GM19239 (cell line): ENCODE results near the gene COQ3.

ENCODE experiments used
- DNase-seq: peaks from one replicate; pipeline ENCODE4 v3.0.0; 2011; ENCODE audit warnings: low spot score; ENCODE audit not compliant: insufficient read length
- FAIRE-seq: peaks from 2 replicates; lab custom pipeline; 2011; peaks lifted over from hg19 to GRCh38; lab: Jason Lieb, UNC

Gene COQ3

GRCh38 chr6:99390896-99391295 lies 3.1 kb downstream of the COQ3 start:
- no peak for FAIRE-seq
- DNase-seq = no peak

GRCh38 chr6:99384507-99384906 lies 9.5 kb downstream of the COQ3 start:
- DNase-seq (no peak), FAIRE-seq (no peak)

GRCh38 chr6:99378636-99379035 lies 15.4 kb downstream of the COQ3 start:
- DNase-seq = no peak
- FAIRE-seq = no peak

- FAIRE-seq (no peak), DNase-seq (no peak)
Measured at GRCh38 chr6:99369533-99369932, 24.5 kb downstream of the COQ3 start.

- DNase-seq (no peak), FAIRE-seq (no peak)
Measured at GRCh38 chr6:99366852-99367251, 27.1 kb downstream of the COQ3 start.

- DNase-seq (no peak), FAIRE-seq (peak; percentile 53)
Measured at GRCh38 chr6:99364026-99364425, 30.0 kb downstream of the COQ3 start.

- FAIRE-seq = no peak
Measured at GRCh38 chr6:99362678-99363268, 31.2 kb downstream of the COQ3 start.

GRCh38 chr6:99359800-99360199 lies 34.2 kb downstream of the COQ3 start:
- DNase-seq = no peak
- FAIRE-seq = no peak

More at GRCh38 chr6:99362678-99363268, 31.2 kb downstream of the COQ3 start:
- DNase-seq = no peak

GRCh38 chr6:99356641-99357040 lies 37.4 kb downstream of the COQ3 start:
- no peak for FAIRE-seq
- no peak for DNase-seq

GRCh38 chr6:99354983-99355382 lies 39.0 kb downstream of the COQ3 start:
- DNase-seq (no peak), FAIRE-seq (no peak)

- no peak for DNase-seq
- FAIRE-seq = no peak
Measured at GRCh38 chr6:99353126-99353525, 40.9 kb downstream of the COQ3 start.

GRCh38 chr6:99350573-99350972 lies 43.4 kb downstream of the COQ3 start:
- FAIRE-seq (no peak), DNase-seq (no peak)

GRCh38 chr6:99349171-99350141 lies 44.5 kb downstream of the COQ3 start, which contains the start of gene FAXC:
Gene FAXC (minus strand): TSS chr6:99349674. CDS start chr6:99349372, 302 bp downstream.
- FAIRE-seq (no peak), DNase-seq (peak; percentile 40)

GRCh38 chr6:99348288-99349170 lies 45.5 kb downstream of the COQ3 start:
- FAIRE-seq (no peak), DNase-seq (no peak)

GRCh38 chr6:99347804-99348203 lies 46.2 kb downstream of the COQ3 start:
- peak; percentile 44 for FAIRE-seq
- DNase-seq = no peak

GRCh38 chr6:99346595-99346994 lies 47.4 kb downstream of the COQ3 start:
- no peak for DNase-seq
- no peak for FAIRE-seq

- DNase-seq = no peak
- FAIRE-seq = no peak
Measured at GRCh38 chr6:99345164-99345563, 48.8 kb downstream of the COQ3 start.

GRCh38 chr6:99344289-99344688 lies 49.7 kb downstream of the COQ3 start:
- FAIRE-seq (no peak), DNase-seq (no peak)

- FAIRE-seq = peak; percentile 70
- no peak for DNase-seq
Measured at GRCh38 chr6:99341862-99342455, 52.0 kb downstream of the COQ3 start.

- no peak for DNase-seq
- no peak for FAIRE-seq
Measured at GRCh38 chr6:99338188-99338587, 55.8 kb downstream of the COQ3 start.
